AG09309 (cell line): Measurements from ENCODE around the gene IQSEC1.
A peak's percentile ranks its signal among the peaks of the same experiment; 100 is the strongest.

Source experiments
- DNase-seq: peaks from one replicate; pipeline ENCODE4 v3.0.0-alpha.2; 2010; ENCODE audit warnings: low read depth
- H3K4me3 ChIP-seq: 2 replicates; pipeline ENCODE4 v1.5.1; 2011; ENCODE audit warnings: mild to moderate bottlenecking, low read depth, low read length, moderate library complexity; ENCODE audit not compliant: control insufficient read depth
- TF ChIP-seq, protein P1 (sequence below): IDR thresholded peaks from 2 replicates; pipeline ENCODE4 v1.5.1; 2011; ENCODE audit warnings: mild to moderate bottlenecking, low read depth, low read length, inconsistent platforms; ENCODE audit not compliant: insufficient read depth, control insufficient read depth; ENCODE audit errors: missing control alignments

Gene IQSEC1

DNA sequence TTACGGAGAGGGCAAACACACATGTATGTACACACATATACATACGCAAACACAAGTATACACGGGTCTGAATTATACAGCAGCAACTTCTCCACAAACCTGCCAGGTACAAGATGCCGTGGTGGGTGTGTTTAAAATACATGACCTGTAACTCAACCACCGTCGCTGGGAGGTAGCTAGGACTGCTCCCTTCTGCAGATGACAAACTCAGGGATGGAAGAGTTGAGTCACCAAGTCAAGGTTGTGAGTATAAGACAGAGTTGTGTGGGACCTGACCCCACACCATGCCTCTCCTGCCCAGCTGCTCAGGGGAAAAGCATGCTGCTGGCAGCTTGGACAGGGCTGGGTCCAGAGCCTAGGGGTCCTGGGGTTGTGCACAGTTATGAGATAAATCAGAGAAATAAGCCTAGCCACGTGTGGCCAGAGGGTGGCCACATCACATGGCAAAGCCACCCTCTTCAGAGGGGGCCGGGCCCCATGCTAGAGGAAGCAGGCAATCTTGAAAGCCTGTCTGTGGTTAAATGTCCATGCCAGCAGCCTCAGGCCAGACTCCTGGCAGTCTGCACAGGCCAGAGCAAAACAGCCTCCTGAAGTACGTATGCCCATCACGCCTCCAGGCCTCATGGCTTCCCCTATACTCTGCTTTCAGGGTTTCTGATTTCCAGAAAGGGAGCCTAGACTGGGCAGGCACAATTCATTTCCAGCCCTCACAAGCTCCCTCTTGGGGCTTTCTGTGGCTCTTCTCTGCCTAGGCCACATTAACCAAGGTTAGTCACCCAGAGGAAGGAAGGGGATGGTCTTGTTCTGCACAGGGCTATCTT lies 124.1 kb downstream of the IQSEC1 start:
- no peak for DNase-seq
- TF ChIP-seq, protein P1, sequence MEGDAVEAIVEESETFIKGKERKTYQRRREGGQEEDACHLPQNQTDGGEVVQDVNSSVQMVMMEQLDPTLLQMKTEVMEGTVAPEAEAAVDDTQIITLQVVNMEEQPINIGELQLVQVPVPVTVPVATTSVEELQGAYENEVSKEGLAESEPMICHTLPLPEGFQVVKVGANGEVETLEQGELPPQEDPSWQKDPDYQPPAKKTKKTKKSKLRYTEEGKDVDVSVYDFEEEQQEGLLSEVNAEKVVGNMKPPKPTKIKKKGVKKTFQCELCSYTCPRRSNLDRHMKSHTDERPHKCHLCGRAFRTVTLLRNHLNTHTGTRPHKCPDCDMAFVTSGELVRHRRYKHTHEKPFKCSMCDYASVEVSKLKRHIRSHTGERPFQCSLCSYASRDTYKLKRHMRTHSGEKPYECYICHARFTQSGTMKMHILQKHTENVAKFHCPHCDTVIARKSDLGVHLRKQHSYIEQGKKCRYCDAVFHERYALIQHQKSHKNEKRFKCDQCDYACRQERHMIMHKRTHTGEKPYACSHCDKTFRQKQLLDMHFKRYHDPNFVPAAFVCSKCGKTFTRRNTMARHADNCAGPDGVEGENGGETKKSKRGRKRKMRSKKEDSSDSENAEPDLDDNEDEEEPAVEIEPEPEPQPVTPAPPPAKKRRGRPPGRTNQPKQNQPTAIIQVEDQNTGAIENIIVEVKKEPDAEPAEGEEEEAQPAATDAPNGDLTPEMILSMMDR = no peak
- H3K4me3 ChIP-seq = no peak overlapping the region

DNA sequence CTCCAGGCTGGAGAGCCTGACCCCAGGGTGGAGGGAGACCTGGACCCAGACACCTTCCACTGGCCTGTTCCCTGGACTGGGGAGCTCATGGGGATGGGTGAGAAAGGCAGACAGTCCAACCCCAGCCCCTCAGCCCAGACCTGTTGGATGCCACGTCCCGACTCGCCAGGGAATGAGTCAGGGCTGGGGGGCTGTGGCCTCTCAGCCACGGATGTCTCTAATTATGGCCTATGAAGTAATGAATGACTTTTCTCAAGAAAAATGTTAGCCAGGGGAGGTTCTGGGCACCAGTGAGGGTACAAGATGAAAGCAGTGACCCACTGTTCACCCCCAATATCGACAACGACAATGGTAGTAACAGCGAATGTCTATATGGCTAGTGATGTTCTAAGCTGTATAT lies 124.9 kb downstream of the IQSEC1 start:
- TF ChIP-seq, protein P1 = no peak
- DNase-seq = no peak
- no peak overlapping the region for H3K4me3 ChIP-seq

DNA sequence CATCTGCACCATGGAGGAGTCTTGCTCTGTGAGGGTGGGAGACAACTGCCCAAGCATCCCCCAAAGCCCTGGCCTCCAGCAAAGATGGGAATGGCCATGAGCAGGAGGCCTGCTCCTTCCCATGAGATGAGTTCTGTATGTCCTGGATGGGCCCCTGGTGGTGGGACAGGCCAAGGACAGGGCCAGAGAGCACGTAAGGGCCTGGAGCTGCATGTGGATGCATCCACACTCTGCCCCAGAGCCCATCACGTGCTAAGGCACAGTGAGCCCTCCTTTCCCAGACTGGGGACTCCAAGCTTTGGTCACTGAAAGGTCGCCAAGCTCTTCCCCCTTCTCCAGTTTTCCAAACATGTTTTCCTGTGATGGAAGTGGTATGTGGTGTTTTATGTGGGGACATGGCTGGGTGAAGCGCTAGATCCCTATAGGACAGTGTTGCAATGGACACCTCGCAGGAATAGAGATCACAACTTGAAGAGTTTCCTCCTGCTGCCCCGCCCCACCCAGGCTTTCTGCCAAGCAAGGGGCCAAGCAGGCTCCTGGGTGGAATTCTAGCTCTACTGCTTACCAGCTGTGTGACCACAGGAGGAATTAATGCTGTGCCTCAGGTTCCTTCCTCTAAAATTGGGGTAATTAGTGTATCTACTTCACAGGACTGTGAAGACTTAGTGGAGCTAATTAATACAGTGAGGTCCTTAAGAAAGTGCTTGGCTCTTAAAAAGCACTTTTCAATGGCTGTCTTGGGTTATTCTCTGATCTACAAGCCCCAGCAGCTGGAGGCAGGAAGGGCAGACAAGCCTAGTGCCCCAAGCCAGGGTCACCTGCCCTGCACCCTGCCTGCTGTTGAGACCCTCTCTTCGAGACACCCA lies 125.5 kb downstream of the IQSEC1 start:
- TF ChIP-seq, protein P1 = peak; percentile 22
- no peak for DNase-seq
- no peak overlapping the region for H3K4me3 ChIP-seq

DNA sequence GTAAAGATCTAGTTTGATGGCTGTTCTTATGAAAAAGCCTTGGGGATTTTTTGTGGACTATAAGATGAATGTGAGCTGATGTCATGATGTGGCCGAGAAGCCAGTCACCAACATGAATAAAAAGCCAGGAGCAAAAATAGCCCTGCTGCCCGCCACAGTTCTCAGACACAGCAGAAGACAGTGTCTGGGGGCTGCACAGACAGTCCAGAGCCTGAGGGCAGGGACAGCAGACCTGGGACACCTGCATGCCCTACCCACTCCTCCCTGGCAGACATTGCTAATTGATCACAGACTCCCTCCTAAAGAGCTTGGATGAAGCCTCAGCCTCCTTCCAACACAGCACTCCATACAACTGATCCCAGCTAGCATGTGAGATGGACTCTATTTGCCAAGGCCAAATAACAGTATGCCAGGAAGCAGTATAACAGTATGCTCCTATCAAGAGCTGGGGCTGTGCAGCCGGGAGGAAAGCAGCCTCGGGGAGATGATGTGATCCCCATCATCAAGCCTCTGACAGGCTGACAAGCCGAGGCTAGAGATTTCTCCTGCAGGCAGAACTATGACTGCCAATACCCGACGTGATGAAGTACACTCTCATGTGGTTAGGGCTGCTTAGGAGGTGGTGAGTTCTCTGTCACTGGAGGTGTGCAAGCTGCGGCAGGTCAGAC lies 126.4 kb downstream of the IQSEC1 start:
- no peak for DNase-seq
- no peak overlapping the region for H3K4me3 ChIP-seq
- TF ChIP-seq, protein P1 = no peak

DNA sequence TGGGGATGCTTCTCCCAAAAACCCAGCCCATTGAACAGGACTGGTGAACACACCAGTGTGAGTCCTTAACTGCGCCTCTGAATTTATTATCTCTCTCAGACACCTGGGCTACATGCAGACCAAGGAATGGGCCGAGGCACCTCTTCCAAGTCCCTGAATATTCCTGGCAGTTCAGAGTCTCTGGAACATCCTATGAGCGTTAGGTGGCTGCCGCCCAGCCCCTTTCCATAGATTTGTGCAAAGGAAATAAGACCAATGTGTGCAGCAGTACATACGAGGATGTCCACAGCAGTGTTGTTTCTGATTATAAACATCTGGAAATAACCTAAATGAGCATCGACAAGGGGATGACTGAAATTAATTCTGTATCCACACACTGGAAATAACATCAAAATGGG lies 127.0 kb downstream of the IQSEC1 start:
- no peak overlapping the region for H3K4me3 ChIP-seq
- TF ChIP-seq, protein P1 = no peak
- DNase-seq = no peak

DNA sequence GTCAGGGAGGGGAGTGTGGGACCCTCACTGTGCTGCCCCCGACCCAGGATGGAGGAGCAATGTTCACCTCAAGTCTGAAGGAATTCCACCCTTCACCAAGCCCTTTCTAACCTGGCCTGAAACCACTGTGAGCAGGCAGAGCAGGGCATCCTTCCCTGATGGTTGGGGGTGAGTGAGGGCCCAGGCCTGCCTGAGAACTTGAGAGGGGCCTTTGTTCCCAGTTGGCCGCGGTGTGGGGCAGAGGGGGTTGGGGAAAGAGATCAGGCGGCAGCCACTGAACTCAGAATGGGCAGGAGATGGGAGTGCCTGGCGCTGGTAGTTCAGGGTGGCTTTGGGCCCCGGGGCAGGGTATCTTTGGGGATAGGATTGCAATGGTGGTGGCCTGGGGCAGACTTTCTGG lies 128.4 kb downstream of the IQSEC1 start:
- TF ChIP-seq, protein P1 = no peak
- H3K4me3 ChIP-seq = no peak overlapping the region
- no peak for DNase-seq
